H9 (cell line): ENCODE results near the gene CTNNA1. TPM values are rescaled to one million over a fixed set of nuclear protein-coding genes. Genes with fewer than 3 reads are reported as not detected.

Experiments used
- DNase-seq: peaks from one replicate; pipeline ENCODE4 v3.0.0-alpha.2; 2017
- H2AFZ ChIP-seq: one replicate; pipeline ENCODE4 v1.6.1; 2013; ENCODE audit warnings: mild to moderate bottlenecking, low read length, control low read depth, moderate library complexity
- H2AK5ac ChIP-seq: 2 replicates; pipeline ENCODE4 v1.6.1; 2013; ENCODE audit warnings: low read length, control low read depth, mixed read lengths; ENCODE audit not compliant: insufficient read length
- H2BK120ac ChIP-seq: one replicate; pipeline ENCODE4 v1.6.1; 2013; ENCODE audit warnings: low read depth, mild to moderate bottlenecking, low read length, control low read depth, inconsistent platforms; ENCODE audit not compliant: poor library complexity, severe bottlenecking
- H2BK12ac ChIP-seq: 2 replicates; pipeline ENCODE4 v1.6.1; 2013; ENCODE audit warnings: low read length, control low read depth, mixed read lengths, low read depth; ENCODE audit not compliant: insufficient read length
- H2BK15ac ChIP-seq: 2 replicates; pipeline ENCODE4 v1.6.1; 2013; ENCODE audit warnings: low read depth, low read length, control low read depth
- H2BK20ac ChIP-seq: one replicate; pipeline ENCODE4 v1.6.1; 2013; ENCODE audit warnings: low read depth, mild to moderate bottlenecking, low read length, control low read depth, inconsistent platforms; ENCODE audit not compliant: poor library complexity, severe bottlenecking
- H2BK5ac ChIP-seq: 2 replicates; pipeline ENCODE4 v1.6.1; 2013; ENCODE audit warnings: low read length, control low read depth, mixed read lengths; ENCODE audit not compliant: insufficient read length
- H3K14ac ChIP-seq: 2 replicates; pipeline ENCODE4 v1.6.1; 2013; ENCODE audit warnings: low read length, control low read depth; ENCODE audit not compliant: insufficient read depth
- H3K18ac ChIP-seq: 2 replicates; pipeline ENCODE4 v1.6.1; 2013; ENCODE audit warnings: low read depth, mild to moderate bottlenecking, mixed read lengths, low read length, control low read depth; ENCODE audit not compliant: insufficient read length
- H3K23ac ChIP-seq: 2 replicates; pipeline ENCODE4 v1.6.1; 2013; ENCODE audit warnings: low read length, control low read depth, mixed read lengths, low read depth; ENCODE audit not compliant: insufficient read length
- H3K23me2 ChIP-seq: 2 replicates; pipeline ENCODE4 v1.6.1; 2013; ENCODE audit warnings: low read depth, mild to moderate bottlenecking, mixed read lengths, low read length, control low read depth; ENCODE audit not compliant: insufficient read length, poor library complexity, severe bottlenecking
- H3K27ac ChIP-seq: 2 replicates; pipeline ENCODE4 v1.5.1; 2013; ENCODE audit warnings: low read length, control low read depth, mixed read lengths, low read depth; ENCODE audit not compliant: insufficient read length
- H3K27me3 ChIP-seq: 2 replicates; pipeline ENCODE4 v1.6.1; 2013; ENCODE audit warnings: low read length, control low read depth, inconsistent platforms; ENCODE audit not compliant: insufficient read depth
- H3K4ac ChIP-seq: 2 replicates; pipeline ENCODE4 v1.6.1; 2013; ENCODE audit warnings: low read depth, mild to moderate bottlenecking, control low read depth, inconsistent platforms, low read length, moderate library complexity
- H3K4me1 ChIP-seq: 2 replicates; pipeline ENCODE4 v1.6.1; 2013; ENCODE audit warnings: low read length, control low read depth, inconsistent platforms; ENCODE audit not compliant: insufficient read depth
- H3K4me2 ChIP-seq: 2 replicates; pipeline ENCODE4 v1.6.1; 2013; ENCODE audit warnings: low read length, control low read depth, mixed read lengths; ENCODE audit not compliant: insufficient read length, insufficient read depth
- H3K56ac ChIP-seq: 2 replicates; pipeline ENCODE4 v1.6.1; 2013; ENCODE audit warnings: low read depth, mild to moderate bottlenecking, mixed read lengths, low read length, control low read depth; ENCODE audit not compliant: insufficient read length
- H3K79me1 ChIP-seq: 2 replicates; pipeline ENCODE4 v1.6.1; 2013; ENCODE audit warnings: low read depth, mild to moderate bottlenecking, moderate library complexity, low read length, control low read depth, inconsistent platforms; ENCODE audit not compliant: insufficient read depth, poor library complexity, severe bottlenecking
- H3K79me2 ChIP-seq: 2 replicates; pipeline ENCODE4 v1.6.1; 2013; ENCODE audit warnings: low read length, control low read depth, inconsistent platforms; ENCODE audit not compliant: insufficient read depth
- H3K9ac ChIP-seq: 2 replicates; pipeline ENCODE4 v1.6.1; 2013; ENCODE audit warnings: low read length, control low read depth, mixed read lengths; ENCODE audit not compliant: insufficient read length; ENCODE audit errors: extremely low read depth
- H3K9me3 ChIP-seq: one replicate; pipeline ENCODE4 v1.6.1; 2013; ENCODE audit warnings: low read depth, low read length, inconsistent platforms; ENCODE audit not compliant: control insufficient read depth
- H3T11ph ChIP-seq: one replicate; pipeline ENCODE4 v1.6.1; 2013; ENCODE audit warnings: mild to moderate bottlenecking, low read length, control low read depth, inconsistent platforms
- H4K20me1 ChIP-seq: one replicate; pipeline ENCODE4 v1.6.1; 2013; ENCODE audit not compliant: control insufficient read depth, insufficient read length, insufficient read depth
- H4K5ac ChIP-seq: 2 replicates; pipeline ENCODE4 v1.6.1; 2013; ENCODE audit warnings: low read depth, mild to moderate bottlenecking, mixed read lengths, low read length, control low read depth; ENCODE audit not compliant: insufficient read length
- H4K8ac ChIP-seq: replicated peaks from 2 replicates; pipeline ENCODE4 v1.6.1; 2013; ENCODE audit warnings: low read length, control low read depth, mixed read lengths, low read depth; ENCODE audit not compliant: insufficient read length
- H4K91ac ChIP-seq: 2 replicates; pipeline ENCODE4 v1.6.1; 2013; ENCODE audit warnings: low read depth, mild to moderate bottlenecking, moderate library complexity, mixed read lengths, low read length, control low read depth; ENCODE audit not compliant: insufficient read length
- H3K27ac Mint-ChIP-seq, 3 experiments: 2 replicates in 2 of 3; 3 replicates in 1 of 3; pipeline ENCODE4 v1.8.0; 2020 to 2021; ENCODE audit warnings: mixed read lengths in 3 of 3, mild to moderate bottlenecking in 1 of 3, moderate library complexity in 1 of 3
- H3K27me3 Mint-ChIP-seq: 2 replicates; pipeline ENCODE4 v1.8.0; 2021; ENCODE audit warnings: low read depth, mild to moderate bottlenecking, moderate library complexity, mixed read lengths
- H3K36me3 Mint-ChIP-seq, 3 experiments: 2 replicates in 2 of 3; 3 replicates in 1 of 3; pipeline ENCODE4 v1.8.0; 2020 to 2021; ENCODE audit warnings: low read depth in 3 of 3, mixed read lengths in 3 of 3; ENCODE audit not compliant: insufficient read depth in 1 of 3
- H3K4me1 Mint-ChIP-seq, 2 experiments: 2 replicates each; pipeline ENCODE4 v1.8.0; 2020; ENCODE audit warnings: mixed read lengths in 2 of 2
- H3K4me3 Mint-ChIP-seq, 2 experiments: 2 replicates in 1 of 2; 3 replicates in 1 of 2; pipeline ENCODE4 v1.8.0; 2020 to 2021; ENCODE audit warnings: mild to moderate bottlenecking in 2 of 2, mixed read lengths in 2 of 2, moderate library complexity in 1 of 2
- H3K9me3 Mint-ChIP-seq, 2 experiments: 2 replicates in 1 of 2; 3 replicates in 1 of 2; pipeline ENCODE4 v1.8.0; 2020; ENCODE audit warnings: mild to moderate bottlenecking in 2 of 2, mixed read lengths in 2 of 2, moderate library complexity in 1 of 2
- CTCF ChIP-seq: fragments of 200-600 bp; sonication (generic); conservative IDR thresholded peaks from 3 replicates; pipeline ENCODE4 v1.8.0; 2021; ENCODE audit warnings: antibody characterized with exemption, mild to moderate bottlenecking
- WGBS: extraction: QIAGEN DNeasy Blood & Tissue Kit; methylation state at CpG from one replicate; pipeline ENCODE4 v1.1.7; 2013; ENCODE audit warnings: missing lambda C conversion rate, low lambda C conversion rate, mixed read lengths; ENCODE audit not compliant: insufficient read length; ENCODE audit errors: extremely low coverage; 5-methylcytosine and 5-hydroxymethylcytosine counted together
- total RNA-seq: library from RNA; stranded (reverse); gene quantifications from 2 replicates; pipeline ENCODE4 v1.2.1, GENCODE V29; 2021

Gene CTNNA1
- total RNA-seq, 1 experiment from 2014 or later = 354 TPM

- H3K4me2 ChIP-seq = no peak overlapping the region
- H3K18ac ChIP-seq = no peak overlapping the region
- H3K4me1 Mint-ChIP-seq = peaks cover 0 to 4% of the 10 kb centered on the region in 2 experiments; a peak in 1 of 4 replicates
- no peaks in the 10 kb centered on the region for H3K9me3 Mint-ChIP-seq
- WGBS = no CpG with 5 or more reads among the region's 1 CpG
- no peak overlapping the region for H2BK12ac ChIP-seq
- H3K4me1 ChIP-seq = no peaks in the 10 kb centered on the region; the same call in 1 of the 2 replicates
- no peak overlapping the region for H3K56ac ChIP-seq
- H2AFZ ChIP-seq = no peak overlapping the region
- H3K9ac ChIP-seq = no peak overlapping the region
- TF ChIP-seq CTCF = no peak
- no peak overlapping the region for H4K91ac ChIP-seq
- no peak overlapping the region for H2AK5ac ChIP-seq
- H2BK15ac ChIP-seq = no peak overlapping the region
- no peaks in the 10 kb centered on the region for H3K9me3 ChIP-seq
- no peaks in the 10 kb centered on the region for H3K27me3 Mint-ChIP-seq
- no peak overlapping the region for H3K27ac ChIP-seq
- no peak overlapping the region for H3K4ac ChIP-seq
- H4K5ac ChIP-seq = no peak overlapping the region
- H3K79me2 ChIP-seq = no peaks in the 10 kb centered on the region; the same call in 1 of the 2 replicates
- H3K23me2 ChIP-seq = no peaks in the 10 kb centered on the region
- no peak overlapping the region for H4K8ac ChIP-seq
- no peaks in the 10 kb centered on the region for H3K27me3 ChIP-seq
- no peak overlapping the region for H3K27ac Mint-ChIP-seq
- H3T11ph ChIP-seq = no peak overlapping the region
- H4K20me1 ChIP-seq = no peaks in the 10 kb centered on the region
- no peak for DNase-seq
- H2BK20ac ChIP-seq = no peak overlapping the region
- H2BK5ac ChIP-seq = no peak overlapping the region
- no peak overlapping the region for H3K4me3 Mint-ChIP-seq
- no peak overlapping the region for H3K14ac ChIP-seq
- no peaks in the 10 kb centered on the region for H3K79me1 ChIP-seq
- H3K36me3 Mint-ChIP-seq = peaks cover 16 to 56% (median 52%) of the 10 kb centered on the region in 3 experiments; a peak in 6 of 7 replicates
- H3K23ac ChIP-seq = no peak overlapping the region
- H2BK120ac ChIP-seq = no peak overlapping the region
Measured at GRCh38 chr5:138784590-138784989, 31.4 kb downstream of the CTNNA1 start.
